ENCODE measurements around the gene FBXL3. TPM values are rescaled to one million over a fixed set of nuclear protein-coding genes. Genes with fewer than 3 reads are reported as not detected.

FBXL3 gene
- total and polyA plus RNA-seq, 2 of the 13 experiments (the other 11 are each of a cell fraction or from before 2014, with no cell fraction given) = 11.5 to 18.5 TPM

DNA sequence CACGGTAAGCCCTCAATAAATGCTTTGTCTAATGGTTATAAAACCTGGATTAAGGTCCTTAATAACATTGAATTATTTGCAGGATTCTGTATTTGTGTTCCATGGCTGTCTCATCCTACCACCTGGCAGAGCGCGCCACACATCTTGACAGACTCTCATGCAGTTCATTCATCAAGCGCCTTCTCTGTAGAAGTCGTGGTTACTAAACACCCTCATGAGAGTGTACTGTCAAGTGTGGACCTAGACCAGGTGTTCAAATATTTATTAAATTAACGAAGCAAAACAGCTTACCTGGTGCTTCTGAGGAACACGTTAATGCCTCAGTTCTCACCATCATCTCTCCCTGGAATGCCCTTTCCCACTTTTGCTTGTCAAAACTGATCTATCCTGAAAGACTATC is 13.1 kb upstream of the FBXL3 start:
- DNase-seq (ENCODE audit: low spot score) (no peak), ATAC-seq (no peak), FAIRE-seq (no peak)
- no TSS peak for BruUV-seq (replicated peaks)
- no peaks in the 10 kb centered on the region for H4K20me1 ChIP-seq (ENCODE audit: insufficient read depth, low read length)
- H3K4me2 ChIP-seq (ENCODE audit: low read depth, low read length) = no peak overlapping the region
- WGBS (ENCODE audit: low lambda C conversion rate) = 73% methylated on average over 7 of the region's 7 CpGs
- no peaks in the 10 kb centered on the region; a peak in 2 of 5 replicates for H3K36me3 ChIP-seq (replicated peaks in 1 of 2; ENCODE audit: control insufficient read depth in 1 of 2, insufficient read depth in 2 of 2, low read length in 2 of 2)
- in situ Hi-C loops (cut with HindIII; ENCODE audit: extremely low pct_ligation_motif_present, low pct_unique_long_range_greater_than_20kb) = no loop called here
- H3K4me3 ChIP-seq (replicated peaks in 1 of 3; ENCODE audit: insufficient read depth in 1 of 3, low read depth in 2 of 3, low read length in 3 of 3) = no peak overlapping the region
- H3K9me3 ChIP-seq (ENCODE audit: low read length) = no peaks in the 10 kb centered on the region
- intact Hi-C loops (cut with micrococcal nuclease; ENCODE audit: unreplicated experiment) = no loop called here
- ChIA-PET CTCF (ENCODE audit: low intra/inter-chr PET ratio, low total read pairs) (no interaction called here), POLR2A (no interaction called here)
- H3K79me2 ChIP-seq (ENCODE audit: insufficient read depth, low read length) = no peaks in the 10 kb centered on the region
- TF ChIP-seq ATF1 (CRISPR knock-in tag; IDR thresholded peaks at IDR 0.05) (no peak), ZNF782 (CRISPR knock-in tag; IDR thresholded peaks at IDR 0.05; ENCODE audit: borderline replicate concordance) (no peak), PHF20 (CRISPR knock-in tag; IDR thresholded peaks at IDR 0.05) (no peak), SMC3 (IDR thresholded peaks at IDR 0.05; ENCODE audit: low read length) (no peak), ZEB1 (IDR thresholded peaks at IDR 0.05; ENCODE audit: insufficient replicate concordance, low read depth) (no peak), ZNF556 (CRISPR knock-in tag; IDR thresholded peaks at IDR 0.05; ENCODE audit: borderline replicate concordance) (no peak), ZNF841 (CRISPR knock-in tag; IDR thresholded peaks at IDR 0.05; ENCODE audit: borderline replicate concordance) (no peak), CC2D1A (CRISPR knock-in tag; IDR thresholded peaks at IDR 0.05) (no peak), JARID2 (CRISPR knock-in tag; IDR thresholded peaks at IDR 0.05; ENCODE audit: insufficient replicate concordance) (no peak), RFXAP (CRISPR knock-in tag; IDR thresholded peaks at IDR 0.05; ENCODE audit: borderline replicate concordance) (no peak), ZNF335 (CRISPR knock-in tag; IDR thresholded peaks at IDR 0.05) (no peak), ZNF253 (CRISPR knock-in tag; IDR thresholded peaks at IDR 0.05; ENCODE audit: borderline replicate concordance) (no peak), BHLHE40 (IDR thresholded peaks at IDR 0.05; ENCODE audit: low read length) (no peak), NFYB (CRISPR knock-in tag; IDR thresholded peaks at IDR 0.05) (no peak)
- TF ChIP-seq, protein P1, sequence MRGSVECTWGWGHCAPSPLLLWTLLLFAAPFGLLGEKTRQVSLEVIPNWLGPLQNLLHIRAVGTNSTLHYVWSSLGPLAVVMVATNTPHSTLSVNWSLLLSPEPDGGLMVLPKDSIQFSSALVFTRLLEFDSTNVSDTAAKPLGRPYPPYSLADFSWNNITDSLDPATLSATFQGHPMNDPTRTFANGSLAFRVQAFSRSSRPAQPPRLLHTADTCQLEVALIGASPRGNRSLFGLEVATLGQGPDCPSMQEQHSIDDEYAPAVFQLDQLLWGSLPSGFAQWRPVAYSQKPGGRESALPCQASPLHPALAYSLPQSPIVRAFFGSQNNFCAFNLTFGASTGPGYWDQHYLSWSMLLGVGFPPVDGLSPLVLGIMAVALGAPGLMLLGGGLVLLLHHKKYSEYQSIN (CRISPR knock-in tag; IDR thresholded peaks at IDR 0.05; ENCODE audit: borderline replicate concordance) = no peak
- TF ChIP-seq, protein P2, sequence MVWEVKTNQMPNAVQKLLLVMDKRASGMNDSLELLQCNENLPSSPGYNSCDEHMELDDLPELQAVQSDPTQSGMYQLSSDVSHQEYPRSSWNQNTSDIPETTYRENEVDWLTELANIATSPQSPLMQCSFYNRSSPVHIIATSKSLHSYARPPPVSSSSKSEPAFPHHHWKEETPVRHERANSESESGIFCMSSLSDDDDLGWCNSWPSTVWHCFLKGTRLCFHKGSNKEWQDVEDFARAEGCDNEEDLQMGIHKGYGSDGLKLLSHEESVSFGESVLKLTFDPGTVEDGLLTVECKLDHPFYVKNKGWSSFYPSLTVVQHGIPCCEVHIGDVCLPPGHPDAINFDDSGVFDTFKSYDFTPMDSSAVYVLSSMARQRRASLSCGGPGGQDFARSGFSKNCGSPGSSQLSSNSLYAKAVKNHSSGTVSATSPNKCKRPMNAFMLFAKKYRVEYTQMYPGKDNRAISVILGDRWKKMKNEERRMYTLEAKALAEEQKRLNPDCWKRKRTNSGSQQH (CRISPR knock-in tag; IDR thresholded peaks at IDR 0.05; ENCODE audit: low read depth) = no peak
- TF ChIP-seq, protein P3, sequence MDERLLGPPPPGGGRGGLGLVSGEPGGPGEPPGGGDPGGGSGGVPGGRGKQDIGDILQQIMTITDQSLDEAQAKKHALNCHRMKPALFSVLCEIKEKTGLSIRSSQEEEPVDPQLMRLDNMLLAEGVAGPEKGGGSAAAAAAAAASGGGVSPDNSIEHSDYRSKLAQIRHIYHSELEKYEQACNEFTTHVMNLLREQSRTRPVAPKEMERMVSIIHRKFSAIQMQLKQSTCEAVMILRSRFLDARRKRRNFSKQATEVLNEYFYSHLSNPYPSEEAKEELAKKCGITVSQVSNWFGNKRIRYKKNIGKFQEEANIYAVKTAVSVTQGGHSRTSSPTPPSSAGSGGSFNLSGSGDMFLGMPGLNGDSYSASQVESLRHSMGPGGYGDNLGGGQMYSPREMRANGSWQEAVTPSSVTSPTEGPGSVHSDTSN (CRISPR knock-in tag; IDR thresholded peaks at IDR 0.05) = no peak
- TF ChIP-seq, protein P4, sequence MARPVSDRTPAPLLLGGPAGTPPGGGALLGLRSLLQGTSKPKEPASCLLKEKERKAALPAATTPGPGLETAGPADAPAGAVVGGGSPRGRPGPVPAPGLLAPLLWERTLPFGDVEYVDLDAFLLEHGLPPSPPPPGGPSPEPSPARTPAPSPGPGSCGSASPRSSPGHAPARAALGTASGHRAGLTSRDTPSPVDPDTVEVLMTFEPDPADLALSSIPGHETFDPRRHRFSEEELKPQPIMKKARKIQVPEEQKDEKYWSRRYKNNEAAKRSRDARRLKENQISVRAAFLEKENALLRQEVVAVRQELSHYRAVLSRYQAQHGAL (CRISPR knock-in tag; IDR thresholded peaks at IDR 0.05; ENCODE audit: not compliant biosample characterization) = no peak
- no peak overlapping the region for H2AFZ ChIP-seq (ENCODE audit: low read length)
- no peak overlapping the region for H3K9ac ChIP-seq (ENCODE audit: insufficient read depth, low read depth, low read length)
- no peak overlapping the region for H3K27ac ChIP-seq (ENCODE audit: extremely low read length, insufficient read depth, low read length)
- H3K27me3 ChIP-seq (ENCODE audit: control insufficient read depth in 1 of 2, insufficient read depth in 2 of 2, low read length in 2 of 2) = no peaks in the 10 kb centered on the region
- no peaks in the 10 kb centered on the region for H3K4me1 ChIP-seq (ENCODE audit: insufficient read depth, low read length)

Measured in HepG2 (cell line).